ENCODE results near the gene THUMPD1. TPM values are rescaled to one million over a fixed set of nuclear protein-coding genes. Genes with fewer than 3 reads are reported as not detected.

The THUMPD1 gene
- total and polyA plus RNA-seq, 2 of the 8 experiments (the other 6 are each of a cell fraction or from before 2014, with no cell fraction given): 31.6 to 49.4 TPM

DNA sequence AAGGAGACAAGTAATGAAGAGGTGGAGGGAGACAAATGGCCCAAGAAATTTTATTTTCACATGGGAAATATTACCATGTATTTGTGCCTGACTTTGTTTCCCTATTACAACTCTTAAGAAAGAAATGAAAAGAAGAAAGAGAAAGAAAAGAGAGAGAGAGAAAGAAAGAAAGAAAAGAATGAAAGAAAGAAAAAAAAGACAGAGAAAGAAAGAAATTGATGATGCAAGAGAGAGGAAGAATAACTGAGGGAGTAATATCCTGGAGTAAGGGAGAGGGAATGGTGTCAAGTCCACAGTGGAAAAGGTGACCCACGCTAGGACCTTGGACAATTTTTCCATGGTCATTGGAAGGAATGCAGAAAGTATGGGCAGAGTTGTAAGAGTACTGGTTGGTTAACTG, 12.1 kb upstream of the THUMPD1 start:
- H3K56ac ChIP-seq (replicated peaks; ENCODE audit: insufficient read length, low read depth, low read length): no peak overlapping the region
- no peak overlapping the region for H4K8ac ChIP-seq (ENCODE audit: extremely low read depth, insufficient read depth, low read length)
- H4K5ac ChIP-seq (ENCODE audit: insufficient read length, low read depth, low read length): no peak overlapping the region
- no peak overlapping the region for H3K14ac ChIP-seq (ENCODE audit: insufficient read length)
- no peak overlapping the region for H3K9ac ChIP-seq (replicated peaks in 1 of 4; ENCODE audit: extremely low read depth in 1 of 4, low read depth in 3 of 4, low read length in 3 of 4)
- no peaks in the 10 kb centered on the region for H3K36me3 ChIP-seq (ENCODE audit: control insufficient read depth in 2 of 4, insufficient read depth in 4 of 4, low read length in 3 of 4)
- H3K27me3 ChIP-seq (replicated peaks in 1 of 4; ENCODE audit: control insufficient read depth in 3 of 4, extremely low read depth in 1 of 4, insufficient read depth in 3 of 4, low read length in 3 of 4): no peaks in the 10 kb centered on the region
- H4K91ac ChIP-seq (replicated peaks; ENCODE audit: insufficient read length, low read length): no peak overlapping the region
- ChIA-PET CTCF (ENCODE audit: partially characterized antibody) (no interaction called here), POLR2A (ENCODE audit: partially characterized antibody) (no interaction called here)
- H3K79me2 ChIP-seq (ENCODE audit: control insufficient read depth in 1 of 2, insufficient read depth in 2 of 2, low read length in 2 of 2): no peaks in the 10 kb centered on the region
- FAIRE-seq (no peak), DNase-seq (ENCODE audit: low read depth in 1 of 2, low spot score in 2 of 2) (no peak)
- no peak overlapping the region for H2BK120ac ChIP-seq (replicated peaks; ENCODE audit: low read depth, low read length)
- TF ChIP-seq ASH2L (IDR thresholded peaks at IDR 0.05; ENCODE audit: low read length) (no peak), SAP30 (IDR thresholded peaks at IDR 0.05; ENCODE audit: insufficient read depth, insufficient replicate concordance, low read length) (no peak), CEBPB (IDR thresholded peaks at IDR 0.05; ENCODE audit: low read depth, low read length) (no peak), KDM1A (IDR thresholded peaks at IDR 0.05; ENCODE audit: borderline replicate concordance, low read length) (no peak), NRF1 (IDR thresholded peaks at IDR 0.05; ENCODE audit: low read depth, low read length) (no peak), RXRA (IDR thresholded peaks at IDR 0.05; ENCODE audit: insufficient read depth, low read depth, low read length) (no peak), MAFK (IDR thresholded peaks at IDR 0.05; ENCODE audit: low read depth, low read length) (no peak), EP300 (IDR thresholded peaks at IDR 0.05; ENCODE audit: borderline replicate concordance in 1 of 2, low read depth in 2 of 2, low read length in 2 of 2) (no peak), CBX8 (IDR thresholded peaks at IDR 0.05; ENCODE audit: borderline replicate concordance, low read depth, low read length) (no peak), RAD21 (IDR thresholded peaks at IDR 0.05 in 1 of 2, conservative IDR thresholded peaks at IDR 0.05 in 1 of 2; ENCODE audit: low read depth in 2 of 2, low read length in 2 of 2) (no peak)
- TF ChIP-seq, protein P1, sequence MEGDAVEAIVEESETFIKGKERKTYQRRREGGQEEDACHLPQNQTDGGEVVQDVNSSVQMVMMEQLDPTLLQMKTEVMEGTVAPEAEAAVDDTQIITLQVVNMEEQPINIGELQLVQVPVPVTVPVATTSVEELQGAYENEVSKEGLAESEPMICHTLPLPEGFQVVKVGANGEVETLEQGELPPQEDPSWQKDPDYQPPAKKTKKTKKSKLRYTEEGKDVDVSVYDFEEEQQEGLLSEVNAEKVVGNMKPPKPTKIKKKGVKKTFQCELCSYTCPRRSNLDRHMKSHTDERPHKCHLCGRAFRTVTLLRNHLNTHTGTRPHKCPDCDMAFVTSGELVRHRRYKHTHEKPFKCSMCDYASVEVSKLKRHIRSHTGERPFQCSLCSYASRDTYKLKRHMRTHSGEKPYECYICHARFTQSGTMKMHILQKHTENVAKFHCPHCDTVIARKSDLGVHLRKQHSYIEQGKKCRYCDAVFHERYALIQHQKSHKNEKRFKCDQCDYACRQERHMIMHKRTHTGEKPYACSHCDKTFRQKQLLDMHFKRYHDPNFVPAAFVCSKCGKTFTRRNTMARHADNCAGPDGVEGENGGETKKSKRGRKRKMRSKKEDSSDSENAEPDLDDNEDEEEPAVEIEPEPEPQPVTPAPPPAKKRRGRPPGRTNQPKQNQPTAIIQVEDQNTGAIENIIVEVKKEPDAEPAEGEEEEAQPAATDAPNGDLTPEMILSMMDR (IDR thresholded peaks at IDR 0.05; ENCODE audit: control extremely low read depth in 1 of 3, insufficient read depth in 1 of 3, low read depth in 1 of 3, low read length in 3 of 3): no peak
- no peak overlapping the region for H2BK20ac ChIP-seq (ENCODE audit: low read length)
- no peak overlapping the region for H2BK5ac ChIP-seq (ENCODE audit: low read depth, low read length)
- H3K23me2 ChIP-seq (ENCODE audit: low read depth, low read length): no peaks in the 10 kb centered on the region
- no peaks in the 10 kb centered on the region for H3K9me3 ChIP-seq (ENCODE audit: insufficient read depth in 2 of 2, low read depth in 1 of 2, low read length in 1 of 2)
- 67% methylated on average over 1 of the region's 1 CpG; no CpG with 5 or more reads in 1 of the 2 experiments for WGBS, 2 experiments (ENCODE audit: extremely low coverage in 1 of 2, insufficient coverage in 1 of 2, insufficient read length in 1 of 2, insufficient replicate concordance in 2 of 2, low coverage in 1 of 2, low lambda C conversion rate in 2 of 2, missing lambda C conversion rate in 1 of 2)
- H3K23ac ChIP-seq (ENCODE audit: insufficient read length): no peak overlapping the region
- H3K4me2 ChIP-seq (ENCODE audit: insufficient read depth in 1 of 2, low read depth in 2 of 2, low read length in 2 of 2): no peak overlapping the region
- no peaks in the 10 kb centered on the region for H4K20me1 ChIP-seq (replicated peaks in 1 of 2; ENCODE audit: control insufficient read depth in 1 of 2, insufficient read depth in 2 of 2, low read length in 2 of 2)
- H3K27ac ChIP-seq (ENCODE audit: low read depth, low read length): no peak overlapping the region
- no peak overlapping the region for H2AFZ ChIP-seq (ENCODE audit: low read length)
- H3K79me1 ChIP-seq (ENCODE audit: low read depth, low read length): no peaks in the 10 kb centered on the region
- H3K4me1 ChIP-seq (replicated peaks in 1 of 4; ENCODE audit: control insufficient read depth in 3 of 4, insufficient read depth in 4 of 4, low read length in 3 of 4): no peaks in the 10 kb centered on the region
- H3K18ac ChIP-seq (ENCODE audit: extremely low read depth, low read length): no peak overlapping the region
- no peak overlapping the region for H2BK12ac ChIP-seq (ENCODE audit: low read depth, low read length)
- no peak overlapping the region for H2BK15ac ChIP-seq (ENCODE audit: low read length)
- no peak overlapping the region for H2AK5ac ChIP-seq (ENCODE audit: low read depth, low read length)
- no peak overlapping the region for H3K4me3 ChIP-seq (ENCODE audit: extremely low read depth in 1 of 4, insufficient read depth in 2 of 4, low read depth in 3 of 4, low read length in 4 of 4)
- H3K4ac ChIP-seq (replicated peaks; ENCODE audit: insufficient read length, low read depth, low read length): no peak overlapping the region
